GM12878 (cell line): ENCODE data around the gene CTBP1. TPM values are rescaled to one million over a fixed set of nuclear protein-coding genes. Genes with fewer than 3 reads are reported as not detected.

Experiments
- POU2F2 ChIP-seq: IDR thresholded peaks from 3 replicates; pipeline ENCODE4 v1.6.1; 2011; ENCODE audit warnings: low read depth, mild to moderate bottlenecking, low read length, borderline replicate concordance
- TBL1XR1 ChIP-seq: IDR thresholded peaks from 2 replicates; pipeline ENCODE4 v1.6.1; 2012; ENCODE audit warnings: low read depth, low read length, improper control_type of control experiment
- polyA plus RNA-seq, 11 experiments: library from polyadenylated mRNA; depleted of rRNA in 4 of 11; unstranded in 6 of 11; stranded (reverse) in 5 of 11; fragments of >200 nt; fragmentation: Nextera tagmentation in 4 of 11; fragmentation: Illumina TruSeq in 1 of 11; extraction: Ambion mirVana in 4 of 11; extraction: Trizol in 1 of 11; gene quantifications; 1 replicate in 1 of 11; 2 replicates in 10 of 11; pipeline versions ENCODE4 v1.2.1 to v1.2.3, GENCODE V29; 2011 to 2016; ENCODE audit warnings: inconsistent platforms in 2 of 11, missing spikeins in 2 of 11, low read depth in 1 of 11
- total RNA-seq, 4 experiments: library from RNA; depleted of rRNA in 3 of 4; stranded (reverse); fragments of >200 nt in 3 of 4; fragmentation: Illumina TruSeq in 1 of 4; extraction: Trizol in 1 of 4; gene quantifications; 2 replicates each; pipeline versions ENCODE4 v1.2.1 to v1.2.3, GENCODE V29; 2013 to 2021
- TF ChIP-seq, protein P1 (sequence below): fragments of 450-650 bp; formaldehyde crosslinking; IDR thresholded peaks from 2 replicates; pipeline ENCODE4 v1.4.0; 2020; ENCODE audit warnings: mild to moderate bottlenecking, moderate library complexity
- TF ChIP-seq, protein P2 (sequence below): IDR thresholded peaks from 2 replicates; pipeline ENCODE4 v1.6.1; 2011; ENCODE audit warnings: mild to moderate bottlenecking, low read depth, low read length, moderate library complexity; ENCODE audit not compliant: insufficient replicate concordance

The CTBP1 gene
- total and polyA plus RNA-seq, 10 of the 15 experiments (the other 5 are each of a cell fraction or from before 2014, with no cell fraction given) = 7.4 to 182 (median 63.1) TPM

DNA sequence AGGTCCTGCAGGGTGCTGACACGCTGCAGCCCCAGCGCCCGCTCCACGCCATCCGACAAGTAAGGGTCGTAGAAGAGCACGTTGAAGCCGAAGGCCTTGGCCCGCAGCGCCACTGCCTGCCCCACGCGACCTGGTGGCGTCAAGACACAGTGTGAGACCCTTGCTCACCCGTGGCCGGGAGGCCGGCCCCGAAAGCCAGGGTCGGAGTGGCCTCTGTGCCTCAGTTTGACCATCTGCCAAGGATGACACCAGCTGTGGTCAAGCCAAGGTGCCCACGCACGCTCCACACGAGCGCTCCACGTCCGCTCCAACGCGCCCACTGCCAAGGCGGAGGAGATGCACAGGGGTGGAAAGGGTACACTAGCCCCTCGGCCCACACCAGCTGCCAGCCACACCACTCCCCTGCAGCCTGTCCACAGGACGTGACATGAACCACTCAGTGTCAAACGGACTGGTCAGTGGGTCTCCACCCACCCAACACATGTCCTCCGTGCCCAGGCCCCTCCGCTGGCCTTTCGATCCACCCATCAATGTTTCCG lies 32.8 kb downstream of the CTBP1 start (continued):
- TF ChIP-seq, protein P1, sequence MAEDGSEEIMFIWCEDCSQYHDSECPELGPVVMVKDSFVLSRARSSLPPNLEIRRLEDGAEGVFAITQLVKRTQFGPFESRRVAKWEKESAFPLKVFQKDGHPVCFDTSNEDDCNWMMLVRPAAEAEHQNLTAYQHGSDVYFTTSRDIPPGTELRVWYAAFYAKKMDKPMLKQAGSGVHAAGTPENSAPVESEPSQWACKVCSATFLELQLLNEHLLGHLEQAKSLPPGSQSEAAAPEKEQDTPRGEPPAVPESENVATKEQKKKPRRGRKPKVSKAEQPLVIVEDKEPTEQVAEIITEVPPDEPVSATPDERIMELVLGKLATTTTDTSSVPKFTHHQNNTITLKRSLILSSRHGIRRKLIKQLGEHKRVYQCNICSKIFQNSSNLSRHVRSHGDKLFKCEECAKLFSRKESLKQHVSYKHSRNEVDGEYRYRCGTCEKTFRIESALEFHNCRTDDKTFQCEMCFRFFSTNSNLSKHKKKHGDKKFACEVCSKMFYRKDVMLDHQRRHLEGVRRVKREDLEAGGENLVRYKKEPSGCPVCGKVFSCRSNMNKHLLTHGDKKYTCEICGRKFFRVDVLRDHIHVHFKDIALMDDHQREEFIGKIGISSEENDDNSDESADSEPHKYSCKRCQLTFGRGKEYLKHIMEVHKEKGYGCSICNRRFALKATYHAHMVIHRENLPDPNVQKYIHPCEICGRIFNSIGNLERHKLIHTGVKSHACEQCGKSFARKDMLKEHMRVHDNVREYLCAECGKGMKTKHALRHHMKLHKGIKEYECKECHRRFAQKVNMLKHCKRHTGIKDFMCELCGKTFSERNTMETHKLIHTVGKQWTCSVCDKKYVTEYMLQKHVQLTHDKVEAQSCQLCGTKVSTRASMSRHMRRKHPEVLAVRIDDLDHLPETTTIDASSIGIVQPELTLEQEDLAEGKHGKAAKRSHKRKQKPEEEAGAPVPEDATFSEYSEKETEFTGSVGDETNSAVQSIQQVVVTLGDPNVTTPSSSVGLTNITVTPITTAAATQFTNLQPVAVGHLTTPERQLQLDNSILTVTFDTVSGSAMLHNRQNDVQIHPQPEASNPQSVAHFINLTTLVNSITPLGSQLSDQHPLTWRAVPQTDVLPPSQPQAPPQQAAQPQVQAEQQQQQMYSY (CRISPR knock-in tag) = no peak
- TF ChIP-seq TBL1XR1 (no peak), POU2F2 (no peak)
- TF ChIP-seq, protein P2, sequence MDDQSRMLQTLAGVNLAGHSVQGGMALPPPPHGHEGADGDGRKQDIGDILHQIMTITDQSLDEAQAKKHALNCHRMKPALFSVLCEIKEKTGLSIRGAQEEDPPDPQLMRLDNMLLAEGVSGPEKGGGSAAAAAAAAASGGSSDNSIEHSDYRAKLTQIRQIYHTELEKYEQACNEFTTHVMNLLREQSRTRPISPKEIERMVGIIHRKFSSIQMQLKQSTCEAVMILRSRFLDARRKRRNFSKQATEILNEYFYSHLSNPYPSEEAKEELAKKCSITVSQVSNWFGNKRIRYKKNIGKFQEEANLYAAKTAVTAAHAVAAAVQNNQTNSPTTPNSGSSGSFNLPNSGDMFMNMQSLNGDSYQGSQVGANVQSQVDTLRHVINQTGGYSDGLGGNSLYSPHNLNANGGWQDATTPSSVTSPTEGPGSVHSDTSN = no peak
